Keratinocyte (primary cell): ENCODE results near the gene OR8I2.

Experiments used
- CTCF ChIP-seq, 3 experiments: IDR thresholded peaks in 1 of 3; conservative IDR thresholded peaks in 1 of 3; optimal IDR thresholded peaks in 1 of 3; 2 replicates in 2 of 3; 3 replicates in 1 of 3; pipeline versions ENCODE3 to v1.5.1; 2011; ENCODE audit warnings: low read length in 3 of 3, mild to moderate bottlenecking in 3 of 3, moderate library complexity in 2 of 3, control low read depth in 1 of 3, inconsistent platforms in 1 of 3; ENCODE audit not compliant: insufficient read depth in 2 of 3; ENCODE audit errors: extremely low read depth in 1 of 3
- EZH2 ChIP-seq: IDR thresholded peaks from one replicate; pipeline ENCODE4 v1.6.1; 2012; ENCODE audit warnings: inconsistent platforms, mild to moderate bottlenecking, low read length, moderate library complexity

DNA sequence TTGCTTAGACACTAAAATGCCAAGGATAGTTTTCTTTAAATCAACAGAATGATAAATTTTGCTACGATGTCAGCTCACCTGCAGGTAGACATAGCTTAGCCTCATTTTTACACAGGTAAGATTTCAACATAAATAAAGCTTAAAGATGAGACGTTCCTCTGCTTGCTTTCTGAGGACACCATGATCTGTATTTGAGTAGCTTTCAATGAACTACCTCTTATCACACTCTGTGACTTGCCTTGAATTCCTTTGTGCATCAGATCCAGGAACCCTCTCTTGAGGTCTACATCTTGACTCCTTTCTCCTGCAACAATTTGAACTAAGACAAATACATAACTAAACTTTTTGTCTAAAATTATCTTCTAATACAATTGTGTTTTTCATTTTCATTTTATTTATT is 26.1 kb upstream of the OR8I2 start:
- TF ChIP-seq CTCF (optimal IDR thresholded peaks at IDR 0.05 in 1 of 3, IDR thresholded peaks at IDR 0.05 in 1 of 3, conservative IDR thresholded peaks at IDR 0.05 in 1 of 3; ENCODE audit: extremely low read depth in 1 of 3, insufficient read depth in 2 of 3, low read length in 3 of 3) (no peak), EZH2 (no peak)
